Right lobe of liver (tissue), 6 donors: ENCODE results near the gene SPATA9. TPM values are rescaled to one million over a fixed set of nuclear protein-coding genes. Genes with fewer than 3 reads are reported as not detected.

Source experiments
- ATAC-seq, 4 donors: fragments of 200-7000 bp; cut with Tn5 transposase; one replicate each; pipeline ENCODE4 v1.9.1; 2020; ENCODE audit warnings: mild to moderate bottlenecking in 4 of 4, moderate library complexity in 4 of 4
- DNase-seq, 3 donors: peaks; one replicate each; pipeline ENCODE4 v3.0.0-alpha.2; 2020
- H3K27ac ChIP-seq, 3 donors: fragments of 200-600 bp; one replicate each; pipeline ENCODE4 v1.8.0; 2022
- H3K27me3 ChIP-seq, 2 donors: fragments of 200-600 bp; one replicate each; pipeline ENCODE4 v1.8.0; 2022
- H3K36me3 ChIP-seq, 4 donors: fragments of 200-600 bp; sonication (generic) in 1 of 4; one replicate each; pipeline versions ENCODE4 v1.5.1 to v1.8.0; 2017 to 2022; ENCODE audit warnings: control low read depth in 1 of 4
- H3K4me1 ChIP-seq, 4 donors: fragments of 200-600 bp; sonication (generic) in 1 of 4; one replicate each; pipeline versions ENCODE4 v1.5.1 to v1.8.0; 2017 to 2022; ENCODE audit warnings: control low read depth in 1 of 4
- H3K4me3 ChIP-seq, 3 donors: fragments of 200-600 bp; one replicate each; pipeline ENCODE4 v1.8.0; 2022
- H3K9me3 ChIP-seq, 4 donors: fragments of 200-600 bp; sonication (generic) in 1 of 4; one replicate each; pipeline versions ENCODE4 v1.5.1 to v1.8.0; 2017 to 2022; ENCODE audit warnings: control low read depth in 1 of 4
- POLR2A ChIP-seq: fragments of 450-650 bp; IDR thresholded peaks from one replicate; pipeline ENCODE4 v1.6.1; 2017; ENCODE audit warnings: antibody characterized with exemption, mild to moderate bottlenecking
- WGBS: methylation state at CpG from one replicate; pipeline ENCODE4 v1.1.6; 2018; ENCODE audit warnings: low coverage, low lambda C conversion rate; ENCODE audit not compliant: insufficient coverage; ENCODE audit errors: missing lambda C conversion rate; 5-methylcytosine and 5-hydroxymethylcytosine counted together
- intact Hi-C, 2 donors: fragments of 100-400 bp; cut with DNase I; formaldehyde crosslinking; loops; one replicate each; pipeline versions ENCODE4 v1.11.2 to v1.14.1; 2022
- total RNA-seq, 6 experiments: library from RNA; depleted of rRNA in 2 of 6; stranded (reverse); fragments of >200 nt in 2 of 6; fragmentation: NEBNext Ultra II Directional in 3 of 6; extraction: Animal tissue kit (Norgen Biotek cat#: 25700) in 3 of 6; gene quantifications; one replicate each; pipeline versions ENCODE4 v1.1.0 to v1.2.4, GENCODE V29; 2016 to 2023
- TF ChIP-seq, protein P1 (sequence below), 4 donors: fragments of 200-600 bp in 3 of 4; fragments of 450-650 bp in 1 of 4; IDR thresholded peaks; one replicate each; pipeline versions ENCODE4 v1.5.1 to v1.8.0; 2016 to 2022; ENCODE audit warnings: antibody characterized with exemption in 4 of 4, mild to moderate bottlenecking in 2 of 4
- donor health status: DM: no; HTN: yes; CAD: no.
- donor health status: DM: no; HTN: no; CAD: no.
- donor health status: DM: no; HTN: no; CAD: no.
- donor health status: DM: no; HTN: yes; CAD: no.
- donor health status: DM: no; HTN: yes; CAD: no.

SPATA9 gene
- total RNA-seq, 6 experiments from 2014 or later, result 0.35 to 0.55 (median 0.38) TPM; not detected in 2

DNA sequence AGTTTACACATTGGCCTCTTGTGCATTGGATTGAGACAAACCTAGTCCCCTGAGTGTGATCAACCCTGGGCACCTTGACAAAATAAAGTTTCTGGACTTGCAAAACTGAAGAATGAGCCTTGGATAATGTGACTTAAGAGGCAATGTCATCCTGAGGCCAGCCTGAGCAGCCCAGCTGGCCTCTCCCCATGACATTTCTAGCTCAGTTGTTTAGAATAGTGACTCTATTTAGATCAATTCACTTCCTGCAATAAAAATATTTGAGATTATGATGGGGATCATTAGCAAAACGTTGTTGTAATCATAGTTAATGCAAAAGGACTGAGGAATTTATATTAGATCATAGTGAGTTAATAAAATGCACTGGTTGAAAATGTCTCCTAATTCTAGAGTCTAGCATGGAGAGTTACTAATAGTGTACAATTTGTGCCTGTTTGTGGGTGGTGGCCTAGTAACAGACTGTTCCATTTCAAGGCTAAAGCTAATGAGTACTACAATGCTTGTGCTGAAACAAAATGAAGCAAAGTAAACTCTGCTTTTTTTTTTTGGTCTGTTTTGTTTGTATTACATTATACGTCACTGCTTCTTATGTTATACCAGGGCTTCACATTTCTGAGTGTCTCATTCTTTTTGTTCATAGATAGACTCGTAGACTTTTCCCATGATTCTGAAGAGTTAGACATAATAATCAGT, 37.4 kb upstream of the SPATA9 start:
- Histone ChIP-seq H3K27ac (no peak overlapping the region), H3K36me3 (no peaks in the 10 kb centered on the region), H3K4me3 (no peak overlapping the region), H3K27me3 (no peaks in the 10 kb centered on the region), H3K4me1 (no peaks in the 10 kb centered on the region), H3K9me3 (no peaks in the 10 kb centered on the region)
- no peak for DNase-seq
- no peak for TF ChIP-seq POLR2A
- intact Hi-C loops, result no loop called here
- ATAC-seq, result no peak
- 60% methylated on average over 3 of the region's 3 CpGs for WGBS

DNA sequence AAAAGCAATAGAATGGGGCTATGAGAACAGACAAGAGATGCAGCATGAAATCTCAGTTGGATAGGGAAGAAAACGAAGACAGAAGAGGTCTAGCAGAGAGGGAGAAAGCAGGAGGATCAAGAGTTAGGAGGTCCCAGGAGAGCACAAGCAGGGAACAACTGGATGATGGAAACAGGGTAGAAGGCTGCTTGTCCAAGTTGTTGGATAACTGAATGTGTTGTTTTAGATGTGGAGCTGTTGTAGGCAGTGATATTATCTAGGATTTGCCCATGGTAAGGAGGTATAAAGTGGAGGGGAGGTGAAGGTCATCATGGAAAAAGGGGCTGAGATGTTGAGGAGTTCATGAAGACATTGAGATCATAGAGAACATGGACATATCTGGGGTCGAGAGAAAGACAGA, 35.9 kb upstream of the SPATA9 start:
- H3K36me3 ChIP-seq, result no peaks in the 10 kb centered on the region
- no peaks in the 10 kb centered on the region for H3K27me3 ChIP-seq
- no peak overlapping the region for H3K4me3 ChIP-seq
- DNase-seq (no peak), ATAC-seq (no peak)
- H3K27ac ChIP-seq, result no peak overlapping the region
- 77% methylated on average over 2 of the region's 2 CpGs for WGBS
- no peaks in the 10 kb centered on the region for H3K4me1 ChIP-seq
- H3K9me3 ChIP-seq, result no peaks in the 10 kb centered on the region
- intact Hi-C loops, result no loop called here
- TF ChIP-seq POLR2A, result no peak
- TF ChIP-seq, protein P1, sequence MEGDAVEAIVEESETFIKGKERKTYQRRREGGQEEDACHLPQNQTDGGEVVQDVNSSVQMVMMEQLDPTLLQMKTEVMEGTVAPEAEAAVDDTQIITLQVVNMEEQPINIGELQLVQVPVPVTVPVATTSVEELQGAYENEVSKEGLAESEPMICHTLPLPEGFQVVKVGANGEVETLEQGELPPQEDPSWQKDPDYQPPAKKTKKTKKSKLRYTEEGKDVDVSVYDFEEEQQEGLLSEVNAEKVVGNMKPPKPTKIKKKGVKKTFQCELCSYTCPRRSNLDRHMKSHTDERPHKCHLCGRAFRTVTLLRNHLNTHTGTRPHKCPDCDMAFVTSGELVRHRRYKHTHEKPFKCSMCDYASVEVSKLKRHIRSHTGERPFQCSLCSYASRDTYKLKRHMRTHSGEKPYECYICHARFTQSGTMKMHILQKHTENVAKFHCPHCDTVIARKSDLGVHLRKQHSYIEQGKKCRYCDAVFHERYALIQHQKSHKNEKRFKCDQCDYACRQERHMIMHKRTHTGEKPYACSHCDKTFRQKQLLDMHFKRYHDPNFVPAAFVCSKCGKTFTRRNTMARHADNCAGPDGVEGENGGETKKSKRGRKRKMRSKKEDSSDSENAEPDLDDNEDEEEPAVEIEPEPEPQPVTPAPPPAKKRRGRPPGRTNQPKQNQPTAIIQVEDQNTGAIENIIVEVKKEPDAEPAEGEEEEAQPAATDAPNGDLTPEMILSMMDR (IDR thresholded peaks at IDR 0.05), result no peak

DNA sequence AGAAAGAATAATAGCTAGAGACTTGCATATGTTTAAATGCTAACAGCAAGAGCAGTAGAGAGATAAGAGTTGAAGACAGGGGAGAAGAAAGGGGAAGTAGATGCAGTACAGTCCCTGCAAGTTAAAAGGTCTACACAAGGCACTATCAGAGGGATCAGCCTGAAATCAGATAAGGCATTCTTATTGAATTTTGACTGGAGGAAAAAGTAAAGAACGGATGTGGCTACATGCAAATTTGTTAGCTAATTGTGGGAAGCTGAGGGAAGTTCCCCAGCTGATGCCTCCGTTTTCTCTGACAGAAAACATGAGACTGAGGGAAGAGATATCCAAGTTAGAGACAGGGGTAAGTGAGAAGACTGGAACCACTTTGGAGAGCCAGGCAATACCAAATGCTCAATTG, 35.4 kb upstream of the SPATA9 start:
- DNase-seq (no peak), ATAC-seq (no peak)
- Histone ChIP-seq H3K9me3 (no peaks in the 10 kb centered on the region), H3K36me3 (no peaks in the 10 kb centered on the region), H3K27me3 (no peaks in the 10 kb centered on the region), H3K27ac (no peak overlapping the region), H3K4me3 (no peak overlapping the region), H3K4me1 (no peaks in the 10 kb centered on the region)
- 57% methylated on average over 2 of the region's 2 CpGs for WGBS
- TF ChIP-seq, protein P1 (IDR thresholded peaks at IDR 0.05), result no peak
- TF ChIP-seq POLR2A, result no peak
- intact Hi-C loops, result no loop called here

DNA sequence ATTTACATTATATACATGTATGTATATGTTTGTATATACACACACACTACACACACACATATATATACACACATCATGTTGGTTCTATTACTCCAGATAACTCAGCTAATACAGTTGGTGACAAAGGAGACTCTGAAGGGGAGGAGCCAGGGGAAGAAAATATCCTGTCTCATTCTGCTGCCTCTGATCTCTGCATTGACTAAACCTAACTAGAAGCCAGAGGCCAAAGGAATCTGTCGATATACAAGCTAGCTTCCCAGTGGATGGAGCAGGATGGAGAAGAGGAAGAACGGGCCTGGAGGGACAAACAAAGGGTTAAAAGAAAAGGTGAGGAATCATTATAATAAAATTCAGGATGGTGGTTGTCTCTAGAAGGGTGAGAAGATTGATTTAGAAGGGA, 34.6 kb upstream of the SPATA9 start:
- no peak for ATAC-seq
- intact Hi-C loops, result no loop called here
- no peaks in the 10 kb centered on the region for H3K9me3 ChIP-seq
- 85% methylated on average over 2 of the region's 2 CpGs for WGBS
- no peaks in the 10 kb centered on the region for H3K36me3 ChIP-seq
- no peaks in the 10 kb centered on the region for H3K4me1 ChIP-seq
- H3K27me3 ChIP-seq, result no peaks in the 10 kb centered on the region
- H3K4me3 ChIP-seq, result no peak overlapping the region
- no peak overlapping the region for H3K27ac ChIP-seq
- no peak for DNase-seq
- TF ChIP-seq POLR2A, result no peak
- TF ChIP-seq, protein P1 (IDR thresholded peaks at IDR 0.05), result no peak

DNA sequence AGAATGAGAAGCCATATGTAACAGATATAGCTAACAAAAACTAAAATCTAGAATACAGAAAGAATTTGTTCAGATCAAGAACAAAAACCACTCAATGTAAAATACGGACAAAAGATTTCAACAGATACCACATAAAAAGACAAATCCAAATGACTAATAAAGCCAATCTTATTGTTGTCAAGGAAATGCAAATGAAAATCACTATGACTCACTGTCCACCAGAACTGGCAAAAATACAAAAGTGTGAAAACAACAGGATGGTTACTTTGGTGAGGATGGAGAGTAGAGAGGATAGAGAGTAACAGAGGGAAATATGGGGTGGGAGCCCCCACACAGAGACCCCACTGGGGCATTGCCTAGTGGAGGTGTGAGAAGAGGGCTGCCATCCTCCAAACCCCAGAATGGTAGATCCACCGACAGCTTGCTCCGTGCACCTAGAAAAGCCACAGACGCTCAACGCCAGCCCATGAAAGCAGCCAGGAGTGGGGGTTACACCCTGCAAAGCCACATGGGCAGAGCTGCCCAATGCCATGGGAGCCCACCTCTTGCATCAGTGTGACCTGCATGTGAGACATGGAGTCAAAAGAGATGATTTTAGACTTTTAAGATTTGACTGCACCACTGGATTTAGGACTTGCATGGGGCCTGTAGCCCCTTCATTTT, 33.1 kb upstream of the SPATA9 start:
- Histone ChIP-seq H3K27me3 (no peaks in the 10 kb centered on the region), H3K4me1 (peaks cover 0 to 3% (median 0%) of the 10 kb centered on the region in 4 donors), H3K36me3 (no peaks in the 10 kb centered on the region), H3K4me3 (no peak overlapping the region), H3K27ac (no peak overlapping the region), H3K9me3 (no peaks in the 10 kb centered on the region)
- no peak for TF ChIP-seq POLR2A
- TF ChIP-seq, protein P1 (IDR thresholded peaks at IDR 0.05), result no peak
- DNase-seq, result no peak
- intact Hi-C loops, result no loop called here
- no peak for ATAC-seq
- WGBS, result 50% methylated on average over 1 of the region's 5 CpGs
